ENCODE measurements around the gene CPNE4. TPM values are rescaled to one million over a fixed set of nuclear protein-coding genes. Genes with fewer than 3 reads are reported as not detected.

Gene CPNE4
- total and polyA plus RNA-seq, 2 donors (not counting 3 experiments of a cell fraction or from before 2014, with no cell fraction given), result not detected

DNA sequence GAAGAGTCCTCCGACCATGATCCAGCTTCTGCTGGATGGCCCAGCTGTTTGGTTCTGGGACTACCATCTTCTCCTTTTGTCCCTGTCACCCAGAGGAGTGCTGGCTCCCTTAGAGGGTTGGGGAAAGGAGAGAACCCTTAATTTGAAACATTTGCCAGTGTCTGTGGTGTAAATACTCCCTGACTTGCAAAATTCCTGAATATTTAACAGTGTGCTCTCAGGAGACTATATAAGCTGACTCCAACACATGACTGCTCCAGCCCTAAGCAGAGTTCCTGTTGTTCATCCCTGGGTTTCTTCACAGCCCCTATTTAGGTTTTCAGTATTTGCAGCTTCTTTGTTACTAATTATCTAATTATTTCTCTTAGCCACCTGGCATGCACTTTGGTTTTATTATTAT is 133.1 kb downstream of the CPNE4 start:
- FAIRE-seq, result no peak
- Histone ChIP-seq H3K9me3 (replicated peaks; ENCODE audit: control insufficient read depth, insufficient read depth, low read length) (no peaks in the 10 kb centered on the region), H4K20me1 (replicated peaks; ENCODE audit: control insufficient read depth, extremely low read depth, insufficient read depth, low read length) (no peaks in the 10 kb centered on the region), H3K27ac (ENCODE audit: insufficient read depth, low read depth, low read length) (no peak overlapping the region), H3K79me2 (ENCODE audit: control insufficient read depth, insufficient read depth, low read length) (no peaks in the 10 kb centered on the region), H3K4me1 (ENCODE audit: control insufficient read depth, extremely low read depth, insufficient read depth, low read length) (no peaks in the 10 kb centered on the region), H3K27me3 (ENCODE audit: control insufficient read depth in 2 of 2, insufficient read depth in 2 of 2, low read length in 2 of 2) (no peaks in the 10 kb centered on the region), H3K4me2 (ENCODE audit: insufficient read depth, low read length) (no peak overlapping the region), H3K9me1 (replicated peaks; ENCODE audit: control insufficient read depth, extremely low read depth, insufficient read depth, low read length) (no peaks in the 10 kb centered on the region), H3K4me3 (replicated peaks in 1 of 3; ENCODE audit: insufficient read depth in 1 of 3, low read depth in 1 of 3, low read length in 3 of 3) (no peak overlapping the region), H3K36me3 (ENCODE audit: control insufficient read depth in 2 of 2, extremely low read depth in 1 of 2, insufficient read depth in 2 of 2, low read length in 2 of 2) (no peaks in the 10 kb centered on the region), H2AFZ (ENCODE audit: low read depth, low read length) (no peak overlapping the region), H3K9ac (replicated peaks; ENCODE audit: extremely low read depth, insufficient read depth, low read length) (no peak overlapping the region)
- TF ChIP-seq GATA2 (IDR thresholded peaks at IDR 0.05; ENCODE audit: insufficient read depth, insufficient read length, low read depth, low read length), result no peak
- no peak for TF ChIP-seq POLR2A (IDR thresholded peaks at IDR 0.05; ENCODE audit: low read depth, low read length)
- no peak for TF ChIP-seq MYC (IDR thresholded peaks at IDR 0.05; ENCODE audit: low read depth, low read length)
- TF ChIP-seq JUN (IDR thresholded peaks at IDR 0.05; ENCODE audit: borderline replicate concordance, insufficient read depth, insufficient read length, low read depth), result no peak
- no peak for TF ChIP-seq POLR2AphosphoS5 (IDR thresholded peaks at IDR 0.05; ENCODE audit: insufficient read depth, low read depth, low read length)
- no peak for TF ChIP-seq MAX (IDR thresholded peaks at IDR 0.05; ENCODE audit: insufficient read depth, insufficient read length)
- TF ChIP-seq CTCF (IDR thresholded peaks at IDR 0.05; ENCODE audit: extremely low read depth in 1 of 2, insufficient read depth in 1 of 2, low read depth in 1 of 2, low read length in 2 of 2), result no peak
- TF ChIP-seq FOS (IDR thresholded peaks at IDR 0.05; ENCODE audit: borderline replicate concordance, insufficient read depth, low read length), result no peak
- no peak for TF ChIP-seq EZH2 (IDR thresholded peaks at IDR 0.05; ENCODE audit: borderline replicate concordance, low read depth, low read length, severe bottlenecking)
- DNase-seq (ENCODE audit: low read depth, low spot score), result no peak
- BruUV-seq (replicated peaks), result no TSS peak
- intact Hi-C loops (cut with micrococcal nuclease), result no loop called here
- ChIA-PET POLR2A (no interaction called here), CTCF (interaction anchor here (1.0 kb wide), 1 partner anchor 10 kb away, joined by 6 read pairs; no protein-coding TSS in a partner anchor)
- dilution Hi-C loops (cut with MboI; ENCODE audit: extremely low pct_ligation_motif_present, low sequenced_read_pairs), result no loop called here

Data from endothelial cell of umbilical vein (primary cell).